ENCODE data around the gene DLEC1. TPM values are rescaled to one million over a fixed set of nuclear protein-coding genes. Genes with fewer than 3 reads are reported as not detected.

Gene DLEC1
- total RNA-seq, 1 experiment from 2014 or later, result not detected

- DNase-seq (ENCODE audit: low read depth in 1 of 2, low spot score in 2 of 2), result peak in 1 of 2 experiments; percentile 32
- 0 out of 2 replicates have a peak, but pooled peaks cover 5% of the 10 kb centered on the region for H3K36me3 ChIP-seq
- no peak overlapping the region for H3K4me3 ChIP-seq
- no peak overlapping the region for H3K27ac ChIP-seq
- no peaks in the 10 kb centered on the region for H3K9me3 ChIP-seq (replicated peaks)
- H3K4me1 ChIP-seq (replicated peaks), result peaks cover 2% of the 10 kb centered on the region
- H3K27me3 ChIP-seq (replicated peaks), result no peaks in the 10 kb centered on the region
Measured at GRCh38 chr3:38018296-38019266, 20.4 kb upstream of the DLEC1 start.

DNA sequence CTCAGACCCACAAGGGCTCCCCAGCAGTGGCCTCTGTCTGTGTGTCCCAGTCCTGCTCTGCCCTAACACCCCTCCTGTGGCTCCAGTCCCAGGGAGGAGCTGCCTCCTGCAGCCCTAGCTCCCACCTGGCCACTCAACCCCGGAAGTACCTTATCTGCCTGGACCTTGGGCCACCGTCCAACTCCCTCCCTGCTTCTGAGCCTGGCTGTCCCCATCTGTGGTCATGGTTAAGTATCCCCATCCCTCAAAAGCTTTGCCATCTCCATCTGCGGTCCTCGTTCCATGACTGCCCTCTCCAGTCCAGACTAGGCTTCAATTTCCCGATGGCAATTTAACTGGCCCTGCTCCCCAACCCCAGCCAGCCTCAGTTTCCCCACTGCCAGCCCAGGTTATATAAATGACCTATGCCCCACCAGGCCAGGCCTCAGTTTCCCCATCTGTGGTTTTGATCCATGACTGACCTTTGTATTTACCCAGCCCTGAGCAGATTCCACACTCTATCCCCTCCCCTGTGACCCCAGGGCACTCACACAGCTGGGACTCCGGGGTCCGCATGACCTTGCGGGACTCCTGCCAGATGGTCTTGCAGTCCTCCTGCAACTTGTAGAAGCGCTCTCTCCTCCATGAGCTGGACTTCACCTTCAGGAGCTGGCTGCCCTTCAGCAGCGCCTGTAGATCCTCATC is 19.2 kb upstream of the DLEC1 start:
- peaks cover 9% of the 10 kb centered on the region for H3K4me1 ChIP-seq (replicated peaks)
- no peak overlapping the region for H3K27ac ChIP-seq
- no peaks in the 10 kb centered on the region for H3K9me3 ChIP-seq (replicated peaks)
- 0 out of 2 replicates have a peak, but pooled peaks cover 5% of the 10 kb centered on the region for H3K36me3 ChIP-seq
- no peak for DNase-seq (ENCODE audit: low read depth in 1 of 2, low spot score in 2 of 2)
- no peaks in the 10 kb centered on the region for H3K27me3 ChIP-seq (replicated peaks)
- no peak overlapping the region for H3K4me3 ChIP-seq

- Histone ChIP-seq H3K4me1 (replicated peaks) (peaks cover 11% of the 10 kb centered on the region), H3K36me3 (0 out of 2 replicates have a peak, but pooled peaks cover 5% of the 10 kb centered on the region), H3K4me3 (no peak overlapping the region), H3K27ac (no peak overlapping the region), H3K9me3 (replicated peaks) (no peaks in the 10 kb centered on the region), H3K27me3 (replicated peaks) (no peaks in the 10 kb centered on the region)
- DNase-seq (ENCODE audit: low read depth in 1 of 2, low spot score in 2 of 2), result no peak
Measured at GRCh38 chr3:38020342-38020726, 18.7 kb upstream of the DLEC1 start.

GRCh38 chr3:38021196-38021595 is 17.8 kb upstream of the DLEC1 start:
- H3K36me3 ChIP-seq, result 0 out of 2 replicates have a peak, but pooled peaks cover 4% of the 10 kb centered on the region
- H3K4me1 ChIP-seq (replicated peaks), result peaks cover 14% of the 10 kb centered on the region
- H3K4me3 ChIP-seq, result no peak overlapping the region
- DNase-seq (ENCODE audit: low read depth in 1 of 2, low spot score in 2 of 2), result no peak
- H3K9me3 ChIP-seq (replicated peaks), result no peaks in the 10 kb centered on the region
- H3K27me3 ChIP-seq (replicated peaks), result no peaks in the 10 kb centered on the region
- H3K27ac ChIP-seq, result no peak overlapping the region

DNA sequence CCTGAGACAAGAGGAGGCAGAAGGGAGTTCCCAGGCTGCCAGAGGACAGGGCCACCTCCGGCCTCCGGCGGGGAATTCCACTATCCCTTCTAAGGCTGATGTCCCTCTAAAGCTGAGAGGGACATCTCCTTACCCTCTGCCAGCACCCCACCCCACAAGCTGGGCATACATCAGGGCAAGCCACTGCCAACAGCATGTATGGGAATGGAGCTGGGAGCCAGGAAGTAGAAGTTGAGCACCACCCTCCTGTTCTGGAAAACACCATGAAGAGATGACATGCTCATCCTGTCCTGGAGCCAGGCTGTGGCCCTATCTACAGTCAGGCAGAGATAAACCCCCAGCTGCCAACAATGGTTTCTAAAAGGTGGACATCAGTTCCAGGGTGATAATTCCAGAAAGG is 16.7 kb upstream of the DLEC1 start:
- Histone ChIP-seq H3K4me1 (replicated peaks) (peaks cover 14% of the 10 kb centered on the region), H3K27ac (no peak overlapping the region), H3K27me3 (replicated peaks) (no peaks in the 10 kb centered on the region), H3K4me3 (no peak overlapping the region), H3K36me3 (no peaks in the 10 kb centered on the region), H3K9me3 (replicated peaks) (no peaks in the 10 kb centered on the region)
- peak in 1 of 2 experiments; percentile 22 for DNase-seq (ENCODE audit: low read depth in 1 of 2, low spot score in 2 of 2)

- no peaks in the 10 kb centered on the region for H3K36me3 ChIP-seq
- no peaks in the 10 kb centered on the region for H3K27me3 ChIP-seq (replicated peaks)
- H3K4me3 ChIP-seq, result no peak overlapping the region
- H3K4me1 ChIP-seq (replicated peaks), result peaks cover 14% of the 10 kb centered on the region
- no peak overlapping the region for H3K27ac ChIP-seq
- H3K9me3 ChIP-seq (replicated peaks), result no peaks in the 10 kb centered on the region
- DNase-seq (ENCODE audit: low read depth in 1 of 2, low spot score in 2 of 2), result no peak
Measured at GRCh38 chr3:38022896-38023709, 15.9 kb upstream of the DLEC1 start.

DNA sequence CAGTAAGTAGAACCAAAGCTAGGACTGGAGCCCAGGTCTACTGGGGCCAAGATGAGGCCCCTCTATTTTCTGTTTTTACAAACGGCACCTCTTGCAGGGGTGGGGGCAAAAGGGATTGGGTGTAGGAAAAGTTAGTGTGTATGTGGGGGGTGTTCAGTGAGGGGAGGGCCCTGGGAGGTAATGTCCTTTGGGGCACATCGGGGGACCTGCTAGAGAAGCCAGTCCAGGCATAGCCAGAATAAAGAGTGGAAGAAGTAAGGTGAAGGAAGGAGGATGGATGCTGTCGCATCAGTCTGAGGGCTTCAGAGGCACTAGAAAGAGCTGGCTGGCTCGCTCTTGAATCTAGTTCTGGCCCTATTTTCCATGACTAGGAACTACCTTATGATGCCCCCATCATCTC is 12.2 kb upstream of the DLEC1 start:
- Histone ChIP-seq H3K27ac (no peak overlapping the region), H3K36me3 (no peaks in the 10 kb centered on the region), H3K4me1 (replicated peaks) (peaks cover 19% of the 10 kb centered on the region), H3K4me3 (no peak overlapping the region), H3K9me3 (replicated peaks) (no peaks in the 10 kb centered on the region), H3K27me3 (replicated peaks) (no peaks in the 10 kb centered on the region)
- no peak for DNase-seq (ENCODE audit: low read depth in 1 of 2, low spot score in 2 of 2)

DNA sequence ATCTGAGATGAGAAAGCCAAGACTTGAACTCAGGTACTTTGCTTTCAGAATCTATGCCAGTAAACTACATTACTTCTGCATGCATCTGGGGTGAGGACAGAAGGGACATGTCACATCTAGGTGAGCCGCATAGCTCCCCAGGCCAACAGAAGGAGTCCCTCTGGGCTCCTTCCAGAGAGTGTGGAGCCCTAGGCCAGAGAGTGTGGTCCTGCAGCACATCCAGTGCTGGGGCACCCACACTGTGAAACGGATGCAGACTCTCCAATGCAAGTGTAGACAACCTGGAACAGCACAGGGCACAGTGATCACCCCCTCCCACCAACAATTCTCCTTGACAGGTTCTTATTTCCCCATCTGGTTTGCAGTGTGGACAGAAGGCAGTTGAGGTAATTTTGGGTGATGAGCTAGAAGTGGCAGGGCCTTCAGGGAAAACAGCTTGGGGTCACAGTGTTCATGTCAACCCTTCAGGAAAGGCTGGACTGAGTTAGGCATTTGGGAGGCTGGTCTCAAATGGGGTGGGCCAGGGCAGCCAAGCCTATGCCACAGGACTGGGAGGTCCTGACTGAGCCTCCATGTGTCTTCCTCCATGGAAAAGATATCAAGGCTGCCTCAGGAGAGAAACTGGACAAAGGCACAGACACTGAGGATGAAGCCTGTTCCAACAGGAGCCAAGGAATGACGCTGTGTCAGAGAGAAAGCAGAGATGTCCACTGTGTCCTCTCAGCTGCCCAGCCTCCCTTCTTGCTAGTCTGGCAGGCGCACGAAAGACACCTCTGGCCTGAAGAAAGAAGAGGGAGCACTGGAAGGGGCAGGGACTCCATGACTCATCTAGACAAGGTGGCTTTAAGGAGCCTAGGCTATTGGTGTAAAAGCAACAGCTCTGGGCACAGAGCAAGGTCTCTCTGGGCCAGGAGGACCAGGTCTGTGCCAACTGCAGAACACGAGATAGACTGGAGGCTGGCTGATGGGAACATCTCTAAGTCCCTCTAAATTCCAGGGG is 11.2 kb upstream of the DLEC1 start:
- H3K36me3 ChIP-seq, result no peaks in the 10 kb centered on the region
- peaks cover 19% of the 10 kb centered on the region for H3K4me1 ChIP-seq (replicated peaks)
- no peaks in the 10 kb centered on the region for H3K27me3 ChIP-seq (replicated peaks)
- DNase-seq (ENCODE audit: low read depth in 1 of 2, low spot score in 2 of 2), result no peak
- no peak overlapping the region for H3K27ac ChIP-seq
- no peak overlapping the region for H3K4me3 ChIP-seq
- no peaks in the 10 kb centered on the region for H3K9me3 ChIP-seq (replicated peaks)

GRCh38 chr3:38028621-38029361 is 10.2 kb upstream of the DLEC1 start:
- no peaks in the 10 kb centered on the region for H3K9me3 ChIP-seq (replicated peaks)
- peaks cover 15% of the 10 kb centered on the region for H3K4me1 ChIP-seq (replicated peaks)
- no peaks in the 10 kb centered on the region for H3K27me3 ChIP-seq (replicated peaks)
- H3K27ac ChIP-seq, result no peak overlapping the region
- H3K36me3 ChIP-seq, result no peaks in the 10 kb centered on the region
- no peak for DNase-seq (ENCODE audit: low read depth in 1 of 2, low spot score in 2 of 2)
- H3K4me3 ChIP-seq, result peak overlapping the region; percentile 37

DNA sequence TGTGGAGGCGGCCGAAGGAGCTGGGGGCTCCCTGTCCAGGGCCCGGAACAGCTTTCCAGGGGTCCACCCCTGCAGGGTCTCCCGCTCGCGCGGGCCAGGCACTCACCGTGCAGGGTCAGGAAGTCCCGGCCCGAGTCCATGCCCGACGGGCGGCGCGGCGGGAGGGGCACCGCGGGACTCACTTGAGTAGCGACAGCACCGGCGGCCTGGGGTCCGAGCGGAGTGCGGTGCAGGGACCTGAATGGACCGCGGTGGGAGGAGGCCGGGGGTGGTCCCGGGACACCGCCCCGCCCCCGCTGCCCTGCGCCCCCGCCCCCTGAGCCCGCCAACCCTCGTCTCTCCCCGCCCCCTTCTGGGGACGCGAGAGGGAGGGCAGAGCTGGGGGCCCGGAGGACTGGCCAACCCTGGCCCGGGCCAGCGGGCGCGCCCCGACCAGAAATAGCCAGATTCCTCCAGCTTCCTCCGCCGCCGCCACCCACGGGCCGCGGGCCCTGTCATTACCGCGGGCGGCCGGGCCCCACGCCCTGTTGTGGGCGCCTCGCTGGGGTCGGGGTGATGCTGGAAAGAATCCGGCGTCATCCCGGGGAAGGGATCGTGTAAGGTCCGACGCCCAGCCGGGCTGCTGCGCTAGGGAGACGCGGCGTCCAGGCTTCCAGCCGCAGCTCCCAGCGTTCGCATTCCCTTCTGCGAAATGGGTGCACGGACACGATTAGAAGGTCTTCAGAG is 9.4 kb upstream of the DLEC1 start, which contains the start of gene PLCD1:
Gene PLCD1 (minus strand): TSS at position 243 of the 726 bp plus-strand sequence. CDS start 103 bp downstream, at position 140.
- no peak within 1 kb of the TSS for H3K27ac ChIP-seq
- peak; percentile 23 to 60 for DNase-seq (ENCODE audit: low read depth in 1 of 2, low spot score in 2 of 2)
- H3K9me3 ChIP-seq (replicated peaks), result no peaks in the 10 kb centered on the region
- H3K4me3 ChIP-seq, result peak within 1 kb of the TSS; percentile 37
- no peaks in the 10 kb centered on the region for H3K27me3 ChIP-seq (replicated peaks)
- H3K4me1 ChIP-seq (replicated peaks), result peaks cover 10% of the 10 kb centered on the region
- no peaks in the 10 kb centered on the region for H3K36me3 ChIP-seq

DNA sequence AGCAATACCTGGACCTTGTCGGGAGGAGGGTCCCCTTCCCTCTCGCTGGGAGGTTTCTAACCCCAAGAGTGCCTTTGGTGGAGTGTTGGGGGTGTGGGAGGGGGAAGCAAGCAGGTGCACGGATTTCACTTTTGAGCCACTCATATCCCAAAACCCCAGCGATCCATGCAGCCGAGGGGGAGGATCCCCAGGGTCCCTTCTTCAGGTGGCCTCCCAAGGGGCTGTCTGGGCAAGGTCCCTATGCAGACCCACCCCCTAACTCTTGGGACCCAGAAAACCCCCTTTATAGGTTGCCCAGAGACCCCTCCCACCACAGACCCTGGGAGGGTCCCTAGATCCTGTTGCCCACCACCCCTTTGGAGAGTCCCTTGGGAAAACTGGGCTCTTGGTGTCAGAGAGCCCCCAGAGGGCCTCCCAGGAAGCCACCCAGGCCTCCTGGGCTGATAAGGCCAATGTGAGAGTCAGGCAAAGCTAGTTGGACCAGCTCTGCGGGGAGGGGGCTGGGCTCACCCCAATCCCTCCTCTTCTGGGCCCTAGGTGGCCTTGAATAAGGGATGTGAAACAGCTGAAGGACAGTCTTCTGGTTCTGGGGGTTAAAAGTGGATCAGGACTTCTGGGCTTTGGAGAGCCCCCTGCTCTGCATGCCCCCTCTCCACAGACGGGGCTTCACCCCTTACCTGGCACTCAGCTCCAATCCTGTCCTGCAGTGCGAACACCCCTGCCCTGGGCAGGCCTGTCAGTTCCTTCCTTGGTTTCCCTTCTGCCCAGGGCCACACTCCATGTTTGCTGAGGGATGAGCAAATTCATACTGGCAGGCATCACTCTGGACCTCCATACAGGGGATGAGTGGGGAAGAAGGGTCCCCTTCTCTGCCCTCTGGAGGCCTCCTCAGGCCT is 8.6 kb upstream of the DLEC1 start:
- Histone ChIP-seq H3K4me1 (replicated peaks) (peaks cover 8% of the 10 kb centered on the region), H3K4me3 (peak overlapping the region; percentile 37), H3K9me3 (replicated peaks) (no peaks in the 10 kb centered on the region), H3K27ac (no peak overlapping the region), H3K36me3 (no peaks in the 10 kb centered on the region), H3K27me3 (replicated peaks) (no peaks in the 10 kb centered on the region)
- no peak for DNase-seq (ENCODE audit: low read depth in 1 of 2, low spot score in 2 of 2)
